ENCODE data around the gene COL13A1.

Gene COL13A1

DNA sequence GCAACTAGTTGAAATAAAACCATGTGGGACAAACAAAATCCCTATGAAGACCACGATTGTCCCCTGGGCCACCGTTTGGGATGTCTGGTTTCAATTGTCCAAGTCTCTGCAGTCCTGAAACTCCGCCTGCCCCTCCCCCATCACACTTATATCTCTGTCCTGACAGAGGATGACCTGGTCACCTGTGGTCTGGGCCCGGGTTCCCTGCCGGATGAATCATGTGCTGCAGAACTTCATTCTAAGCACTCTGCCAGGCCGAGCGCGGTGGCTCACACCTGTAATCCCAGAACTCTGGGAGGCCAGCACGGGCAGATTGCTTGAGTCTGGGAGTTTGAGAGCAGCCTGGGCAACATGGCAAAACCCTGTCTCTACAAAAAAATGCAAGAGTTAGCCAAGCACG, 91.1 kb downstream of the COL13A1 start:
- no peak for DNase-seq

DNA sequence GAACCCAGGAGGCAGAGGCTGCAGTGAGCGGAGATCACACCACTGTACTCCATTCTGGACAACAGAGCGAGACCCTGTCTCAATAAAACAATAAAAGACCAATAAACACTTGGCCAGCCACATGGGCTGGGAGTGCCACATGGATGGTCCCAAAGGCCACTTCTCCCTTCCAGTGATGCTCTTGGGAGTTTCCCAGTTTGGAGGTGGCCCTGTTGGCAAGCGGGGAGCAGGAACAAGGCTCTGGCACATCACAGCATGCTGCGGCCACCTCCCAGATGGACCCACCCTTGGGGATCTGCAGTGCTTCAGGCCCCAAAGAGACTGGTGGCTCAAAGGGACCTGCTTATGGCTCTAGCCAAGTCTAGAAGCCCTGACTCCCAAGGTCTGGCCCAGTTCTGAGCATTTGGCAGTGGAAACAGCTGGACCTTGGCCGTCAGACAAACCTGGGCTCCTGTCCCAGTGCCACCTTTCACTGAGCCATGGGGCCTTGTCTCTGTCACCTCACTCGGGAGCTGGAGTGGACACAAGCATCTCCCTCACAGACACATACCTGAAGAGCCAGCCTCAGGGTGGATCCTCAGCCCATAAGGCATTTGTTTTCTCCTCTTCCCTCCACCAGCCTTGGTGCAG, 91.7 kb downstream of the COL13A1 start:
- DNase-seq: no peak

DNA sequence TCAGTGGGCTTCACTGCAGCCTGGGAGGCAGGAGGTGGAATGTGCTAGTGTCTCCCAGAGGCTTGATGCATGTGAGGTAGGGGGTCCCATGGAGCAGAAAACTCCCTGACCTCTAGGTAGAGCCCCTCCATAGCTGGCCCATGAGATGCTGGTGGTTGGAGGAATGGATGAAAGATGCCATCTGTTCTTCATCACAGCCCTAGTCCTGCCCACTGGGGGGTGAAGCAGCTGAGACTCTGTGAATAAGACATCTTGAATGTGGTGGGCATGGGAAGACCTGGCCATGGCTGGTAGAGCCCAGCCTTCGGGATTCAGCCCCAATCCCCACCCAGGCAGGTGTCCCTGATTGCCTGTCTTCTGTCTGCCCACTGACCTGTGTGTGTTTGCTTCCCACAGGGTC, 92.5 kb downstream of the COL13A1 start:
- DNase-seq: no peak

GRCh38 chr10:69895759-69896158, 94.1 kb downstream of the COL13A1 start:
- peak; percentile 56 for DNase-seq

GRCh38 chr10:69896606-69897231, 95.0 kb downstream of the COL13A1 start:
- DNase-seq: peak; percentile 73

GRCh38 chr10:69897432-69897831, 95.7 kb downstream of the COL13A1 start:
- peak; percentile 55 for DNase-seq

- no peak for DNase-seq
Measured at GRCh38 chr10:69897999-69898398, 96.3 kb downstream of the COL13A1 start.

DNA sequence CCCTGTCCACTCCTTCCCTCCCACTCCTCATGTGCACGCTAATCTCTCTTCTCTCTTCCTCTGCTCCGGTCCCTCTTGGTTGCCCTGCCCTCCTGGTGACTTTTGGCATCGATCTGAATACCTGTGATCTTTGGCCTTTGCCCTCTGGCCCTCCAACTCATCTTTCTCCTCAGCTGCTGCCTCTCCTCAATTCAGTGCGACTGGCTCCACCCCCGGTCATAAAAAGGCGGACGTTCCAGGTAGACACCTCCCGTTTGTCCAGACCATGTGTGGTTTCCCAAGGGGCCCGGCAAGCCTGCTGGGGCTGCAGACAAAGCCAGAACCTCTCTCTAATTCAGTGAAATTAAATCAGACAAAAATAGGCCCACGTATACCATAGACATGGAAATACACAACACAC, 96.8 kb downstream of the COL13A1 start:
- no peak for DNase-seq

- no peak for DNase-seq
Measured at GRCh38 chr10:69898941-69899340, 97.2 kb downstream of the COL13A1 start.

- DNase-seq: no peak
Measured at GRCh38 chr10:69899727-69900595, 98.3 kb downstream of the COL13A1 start.

- no peak for DNase-seq
Measured at GRCh38 chr10:69901022-69901421, 99.3 kb downstream of the COL13A1 start.

DNA sequence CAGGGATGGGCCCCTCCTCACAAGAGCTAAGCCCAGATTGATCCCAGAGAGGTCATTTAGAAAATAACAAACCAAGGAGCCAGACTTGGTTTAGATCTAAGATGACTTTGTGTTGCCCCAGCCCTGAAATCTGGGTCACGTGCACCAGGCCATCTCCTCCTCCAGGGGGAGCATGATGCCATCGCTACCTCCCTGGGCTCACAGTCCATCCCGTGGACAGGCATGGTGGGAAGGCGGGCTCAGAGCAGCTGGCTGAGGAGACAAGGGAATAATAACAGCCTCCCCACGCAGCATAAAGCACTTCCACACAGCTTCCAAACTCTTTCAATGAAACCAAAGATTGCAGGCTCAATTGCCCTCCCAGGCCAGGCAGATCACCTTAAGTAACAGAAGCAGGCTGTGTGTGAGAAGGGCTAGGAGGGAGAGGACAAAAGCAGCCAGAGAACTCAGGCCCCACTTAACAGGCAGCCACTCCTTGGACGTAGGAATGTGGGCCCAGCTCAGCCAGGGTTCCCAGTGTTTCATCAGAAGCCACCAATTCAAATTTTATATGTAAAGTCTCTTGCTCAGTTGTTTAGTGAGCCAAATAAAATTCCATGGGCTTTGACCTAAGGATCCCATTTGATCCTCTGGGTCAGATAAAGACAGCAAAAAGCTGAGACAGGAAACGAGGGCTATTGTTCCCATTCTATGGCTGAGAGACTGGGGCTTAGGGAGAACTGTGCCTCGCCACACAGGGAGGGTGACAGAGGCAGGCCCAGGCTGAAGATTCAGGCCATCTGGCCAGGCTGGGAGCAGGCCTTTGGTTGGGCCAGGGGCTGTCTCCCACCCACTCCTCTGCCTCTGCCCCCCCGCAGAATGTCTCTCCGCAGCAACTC, 100.2 kb downstream of the COL13A1 start:
- peak; percentile 85 for DNase-seq

- no peak for DNase-seq
Measured at GRCh38 chr10:69902835-69903535, 101.3 kb downstream of the COL13A1 start.

DNA sequence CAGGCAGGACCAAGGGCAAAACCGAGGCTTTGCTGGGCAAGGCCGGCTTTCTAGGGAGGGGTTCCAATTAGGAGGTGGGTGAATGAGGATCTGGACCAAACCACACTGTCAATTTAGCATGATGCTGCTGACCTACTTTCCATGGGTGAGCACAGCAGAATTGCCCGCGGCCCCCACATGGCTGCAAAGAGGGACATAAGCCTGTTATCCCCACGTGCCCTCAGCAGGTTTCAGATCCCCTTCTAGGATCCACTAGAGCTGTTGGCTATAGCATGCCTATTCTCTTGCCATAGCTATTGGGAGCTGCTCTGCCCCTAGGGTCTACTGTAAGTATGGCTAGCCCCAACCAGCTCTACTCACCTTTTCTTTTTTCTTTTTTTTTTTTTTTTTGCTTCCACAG, 102.8 kb downstream of the COL13A1 start:
- DNase-seq: peak; percentile 62

DNA sequence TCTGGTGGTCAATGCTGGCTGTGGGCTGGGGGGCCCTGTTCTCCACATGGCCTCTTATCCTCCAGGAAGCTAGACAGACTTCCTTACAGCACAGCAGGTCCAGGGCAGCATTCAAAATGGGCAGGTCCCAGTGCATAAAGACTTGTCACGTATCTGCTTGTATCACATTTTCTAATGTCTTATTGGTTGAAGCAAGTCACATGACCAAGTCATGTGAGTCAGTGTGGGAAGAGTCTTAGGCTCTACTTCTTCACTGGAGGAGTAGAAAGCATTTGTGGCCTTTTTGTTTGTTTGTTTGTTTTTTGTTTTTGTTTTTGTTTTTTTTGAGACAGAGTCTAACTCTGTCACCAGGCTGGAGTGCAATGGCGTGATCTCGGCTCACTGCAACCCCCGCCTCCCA, 104.7 kb downstream of the COL13A1 start:
- DNase-seq: no peak

- DNase-seq: no peak
Measured at GRCh38 chr10:69907517-69907916, 105.8 kb downstream of the COL13A1 start.

DNA sequence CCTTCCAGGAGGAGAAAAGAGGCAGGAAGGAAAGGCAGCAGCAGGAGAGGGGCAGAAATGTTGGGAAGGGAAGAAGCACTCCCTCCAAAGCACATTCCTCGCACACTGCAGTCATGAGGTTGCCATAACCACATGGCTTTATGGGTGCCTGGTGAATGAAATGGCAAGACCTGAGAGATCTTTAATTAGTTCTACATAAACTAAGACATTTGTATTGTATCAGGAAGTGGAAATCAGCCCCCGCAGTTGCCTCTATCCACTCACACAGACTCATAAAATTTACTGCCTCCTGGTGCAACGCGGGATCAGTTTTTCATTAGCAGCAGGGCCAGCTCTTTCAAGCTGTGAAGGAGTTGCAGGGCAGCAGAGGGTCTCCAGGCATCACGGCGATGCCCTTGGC, 106.4 kb downstream of the COL13A1 start:
- DNase-seq: no peak

GRCh38 chr10:69910561-69910960, 108.9 kb downstream of the COL13A1 start:
- DNase-seq: no peak

DNA sequence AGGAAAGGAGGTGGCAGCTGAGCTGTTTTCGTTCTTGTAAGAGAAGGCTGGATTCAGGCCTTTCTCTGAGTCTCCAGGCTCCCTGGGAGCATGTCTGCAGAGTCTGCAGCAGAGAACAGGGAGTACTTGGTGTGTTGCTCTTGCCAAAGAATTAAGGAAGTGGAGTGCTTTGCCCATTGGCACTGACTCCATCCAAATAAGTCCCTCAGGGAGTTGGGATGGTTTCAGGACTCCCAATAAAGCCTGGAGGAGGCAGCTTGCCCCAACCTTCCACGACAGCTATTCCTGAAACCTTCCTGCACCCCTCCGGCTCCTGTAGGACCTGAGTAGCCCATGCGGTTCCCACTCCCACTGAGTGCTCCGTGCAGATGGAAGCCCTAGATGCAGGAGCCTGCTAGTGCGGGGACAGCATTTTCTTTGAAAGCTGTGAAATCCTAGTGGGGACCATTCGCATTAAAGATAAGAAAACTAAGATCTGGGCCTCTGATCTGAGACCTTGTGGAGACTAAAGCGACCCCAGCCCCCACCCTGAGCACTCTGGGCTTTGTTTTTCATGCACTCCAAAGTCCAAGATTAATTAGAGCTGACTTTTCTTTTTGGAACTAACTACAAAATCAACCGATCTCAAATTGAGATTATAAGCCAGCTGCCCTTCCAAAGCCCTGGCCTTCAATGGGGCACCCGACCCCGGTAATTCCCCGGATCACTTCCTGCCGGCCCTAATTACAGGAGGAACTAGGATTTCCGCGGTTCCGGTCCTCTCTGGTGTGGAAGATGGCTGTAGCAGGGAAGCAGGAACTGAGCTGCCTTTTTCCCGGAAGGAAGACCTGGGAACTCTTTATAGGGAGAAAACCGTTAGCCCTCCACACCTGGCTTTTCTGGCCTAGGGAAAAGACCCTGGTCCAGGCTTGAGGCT, 110.2 kb downstream of the COL13A1 start:
- peak; percentile 56 for DNase-seq

DNA sequence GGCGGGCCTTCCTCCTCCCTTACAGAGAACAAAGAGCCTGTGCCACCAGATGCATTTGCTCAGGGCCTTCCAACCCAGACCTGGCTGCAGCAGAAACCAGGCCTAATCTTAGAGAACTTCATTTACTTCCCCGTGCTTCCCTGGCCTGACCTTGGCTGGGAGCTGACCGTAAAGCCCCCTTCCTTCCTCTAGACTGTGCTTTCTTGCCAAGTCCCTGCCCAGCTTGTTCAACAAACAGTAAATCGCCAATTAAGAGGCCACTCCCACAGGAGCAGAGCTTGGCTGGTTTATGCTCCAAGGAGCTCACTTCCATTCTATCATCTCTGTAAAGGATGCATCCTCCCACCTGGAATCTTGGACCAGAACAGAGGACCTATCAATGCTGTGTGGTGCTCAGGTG, 110.9 kb downstream of the COL13A1 start:
- DNase-seq: peak; percentile 67

All from retina (tissue), 1 donor.